Activated naive CD4-positive, alpha-beta T cell treated with anti-CD3 and anti-CD28 coated beads, Interleukin-2, amount 10 ng/mL, durations not matched to agents 7 days and 5 days (primary cell): ENCODE measurements around the gene SH3RF3.

ENCODE experiments used
- CTCF ChIA-PET: fragments of 350-600 bp; sonication (Branson Sonifier 250); formaldehyde crosslinking; loops from one replicate; lab custom pipeline; 2021; ENCODE audit warnings: antibody characterized with exemption; lab: Charles Lee
- DNase-seq: peaks from one replicate; pipeline ENCODE4 v3.0.0-alpha.2; 2020
- H3K27ac Mint-ChIP-seq: one replicate; pipeline ENCODE4 v1.8.0; 2021; ENCODE audit warnings: mild to moderate bottlenecking, moderate library complexity, mixed read lengths
- H3K27me3 Mint-ChIP-seq: one replicate; pipeline ENCODE4 v1.8.0; 2021; ENCODE audit warnings: mild to moderate bottlenecking, mixed read lengths
- H3K36me3 Mint-ChIP-seq: one replicate; pipeline ENCODE4 v1.8.0; 2021; ENCODE audit warnings: mixed read lengths
- H3K4me1 Mint-ChIP-seq: one replicate; pipeline ENCODE4 v1.8.0; 2021; ENCODE audit warnings: mixed read lengths
- H3K4me3 Mint-ChIP-seq: one replicate; pipeline ENCODE4 v1.8.0; 2021; ENCODE audit warnings: mild to moderate bottlenecking, moderate library complexity, mixed read lengths
- H3K9me3 Mint-ChIP-seq: one replicate; pipeline ENCODE4 v1.8.0; 2021; ENCODE audit warnings: mixed read lengths

The SH3RF3 gene

GRCh38 chr2:109177635-109178034, 48.6 kb downstream of the SH3RF3 start:
- Mint-ChIP-seq H3K4me1 (peaks cover 15% of the 10 kb centered on the region), H3K9me3 (peaks cover 9% of the 10 kb centered on the region), H3K36me3 (peaks cover 3% of the 10 kb centered on the region), H3K27ac (no peak overlapping the region), H3K4me3 (no peak overlapping the region), H3K27me3 (peaks cover 32% of the 10 kb centered on the region)
- no peak for DNase-seq
- CTCF ChIA-PET, result no interaction called here

DNA sequence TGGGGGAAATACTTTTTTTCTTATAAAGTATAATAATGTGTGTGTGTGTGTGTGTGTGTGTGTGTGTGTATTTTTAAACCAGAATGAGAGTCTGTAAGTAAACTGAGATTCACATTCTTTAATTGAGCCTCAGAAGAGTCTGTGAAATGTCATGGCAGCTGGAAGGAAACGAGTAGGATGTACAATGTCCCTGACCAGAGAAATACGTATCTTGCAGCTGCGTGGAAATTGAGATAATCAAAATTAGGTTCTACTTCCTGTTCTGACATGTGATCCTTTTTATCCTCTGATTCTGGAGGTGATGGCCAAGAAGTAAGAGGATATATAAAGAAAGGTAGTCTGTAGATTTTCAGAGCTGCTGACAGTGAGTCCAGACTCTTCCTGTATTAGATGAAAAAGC, 50.0 kb downstream of the SH3RF3 start:
- no peak for DNase-seq
- Mint-ChIP-seq H3K4me3 (no peak overlapping the region), H3K9me3 (peaks cover 9% of the 10 kb centered on the region), H3K27me3 (peaks cover 32% of the 10 kb centered on the region), H3K36me3 (peaks cover 3% of the 10 kb centered on the region), H3K4me1 (peaks cover 8% of the 10 kb centered on the region), H3K27ac (no peak overlapping the region)
- CTCF ChIA-PET, result no interaction called here

DNA sequence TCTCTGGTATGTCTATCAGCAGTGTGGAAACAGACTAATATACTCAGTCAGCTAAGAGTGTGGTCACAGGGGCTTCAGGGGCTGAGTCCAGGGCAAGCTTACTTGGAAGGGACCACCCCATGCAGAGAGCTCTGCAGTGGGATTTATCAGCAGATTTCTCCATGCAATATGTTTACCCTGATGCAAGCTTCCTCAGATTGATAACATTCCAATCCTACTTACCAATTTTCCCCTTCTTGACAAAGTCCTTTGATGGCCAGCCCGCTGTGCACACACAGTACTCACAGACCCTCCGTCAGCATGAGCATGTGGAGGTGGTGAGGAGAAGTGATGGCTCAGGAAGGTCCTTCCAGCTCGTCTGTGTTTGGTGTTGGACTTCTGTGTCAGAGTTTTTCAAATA, 51.8 kb downstream of the SH3RF3 start:
- Mint-ChIP-seq H3K4me3 (no peak overlapping the region), H3K36me3 (no peaks in the 10 kb centered on the region), H3K9me3 (peaks cover 6% of the 10 kb centered on the region), H3K27ac (no peak overlapping the region), H3K27me3 (peaks cover 35% of the 10 kb centered on the region), H3K4me1 (no peaks in the 10 kb centered on the region)
- CTCF ChIA-PET, result interaction anchor here (1.3 kb wide), 1 partner anchor 15 kb away, joined by 3 read pairs; no protein-coding TSS in a partner anchor
- no peak for DNase-seq

DNA sequence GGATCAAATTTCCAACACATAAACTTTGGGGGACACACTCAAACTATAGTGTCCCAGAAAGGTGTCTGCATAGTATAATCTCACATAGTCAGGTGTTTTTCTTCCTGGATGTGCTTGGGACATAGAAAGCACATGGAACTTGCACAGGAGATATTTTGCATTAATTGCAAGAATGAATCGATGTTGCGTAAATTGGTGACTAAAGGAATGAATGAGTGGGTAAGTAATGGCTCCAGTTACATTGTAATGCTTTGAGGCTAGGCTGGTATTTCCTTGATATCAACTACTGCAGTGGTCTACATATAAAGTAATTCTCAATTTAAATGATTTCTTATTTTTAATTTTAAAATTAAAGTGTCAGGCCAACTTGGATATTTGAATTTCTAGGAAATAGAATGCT, 53.4 kb downstream of the SH3RF3 start:
- peaks cover 23% of the 10 kb centered on the region for H3K27me3 Mint-ChIP-seq
- no peaks in the 10 kb centered on the region for H3K36me3 Mint-ChIP-seq
- CTCF ChIA-PET, result no interaction called here
- peaks cover 4% of the 10 kb centered on the region for H3K9me3 Mint-ChIP-seq
- no peak overlapping the region for H3K4me3 Mint-ChIP-seq
- DNase-seq, result no peak
- no peak overlapping the region for H3K27ac Mint-ChIP-seq
- H3K4me1 Mint-ChIP-seq, result no peaks in the 10 kb centered on the region

- Mint-ChIP-seq H3K4me1 (no peaks in the 10 kb centered on the region), H3K4me3 (no peak overlapping the region), H3K27me3 (peaks cover 31% of the 10 kb centered on the region), H3K27ac (no peak overlapping the region), H3K9me3 (peaks cover 4% of the 10 kb centered on the region), H3K36me3 (no peaks in the 10 kb centered on the region)
- no peak for DNase-seq
- CTCF ChIA-PET, result no interaction called here
Observed at GRCh38 chr2:109183871-109184270, 54.9 kb downstream of the SH3RF3 start.

DNA sequence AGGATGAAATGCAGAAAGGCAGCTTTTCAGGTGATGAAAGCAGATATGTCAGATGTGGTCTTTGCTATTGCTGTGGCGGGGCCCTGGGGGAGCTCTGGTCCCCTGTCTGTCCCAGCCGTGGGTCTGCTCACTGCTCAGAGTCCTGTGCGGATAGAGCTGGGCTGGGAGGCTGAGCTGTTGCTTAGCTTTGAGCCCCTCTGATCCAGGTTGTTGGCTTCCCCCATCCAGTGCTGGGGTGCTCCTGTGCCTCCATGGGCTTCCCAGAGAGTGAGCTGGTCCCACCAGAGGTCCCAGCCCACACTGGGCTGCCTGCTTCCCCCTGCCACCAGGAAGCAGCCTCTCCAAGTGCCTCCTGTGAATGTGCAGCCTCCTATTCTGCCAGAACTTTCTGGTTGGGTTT, 55.4 kb downstream of the SH3RF3 start:
- H3K9me3 Mint-ChIP-seq, result peaks cover 4% of the 10 kb centered on the region
- H3K27me3 Mint-ChIP-seq, result peaks cover 32% of the 10 kb centered on the region
- no peaks in the 10 kb centered on the region for H3K36me3 Mint-ChIP-seq
- DNase-seq, result no peak
- no peak overlapping the region for H3K27ac Mint-ChIP-seq
- no peak overlapping the region for H3K4me3 Mint-ChIP-seq
- H3K4me1 Mint-ChIP-seq, result no peaks in the 10 kb centered on the region
- CTCF ChIA-PET, result no interaction called here

- CTCF ChIA-PET, result no interaction called here
- Mint-ChIP-seq H3K36me3 (no peaks in the 10 kb centered on the region), H3K4me3 (no peak overlapping the region), H3K27ac (no peak overlapping the region), H3K9me3 (no peaks in the 10 kb centered on the region), H3K4me1 (no peaks in the 10 kb centered on the region), H3K27me3 (peaks cover 30% of the 10 kb centered on the region)
- no peak for DNase-seq
Observed at GRCh38 chr2:109185338-109185737, 56.3 kb downstream of the SH3RF3 start.

DNA sequence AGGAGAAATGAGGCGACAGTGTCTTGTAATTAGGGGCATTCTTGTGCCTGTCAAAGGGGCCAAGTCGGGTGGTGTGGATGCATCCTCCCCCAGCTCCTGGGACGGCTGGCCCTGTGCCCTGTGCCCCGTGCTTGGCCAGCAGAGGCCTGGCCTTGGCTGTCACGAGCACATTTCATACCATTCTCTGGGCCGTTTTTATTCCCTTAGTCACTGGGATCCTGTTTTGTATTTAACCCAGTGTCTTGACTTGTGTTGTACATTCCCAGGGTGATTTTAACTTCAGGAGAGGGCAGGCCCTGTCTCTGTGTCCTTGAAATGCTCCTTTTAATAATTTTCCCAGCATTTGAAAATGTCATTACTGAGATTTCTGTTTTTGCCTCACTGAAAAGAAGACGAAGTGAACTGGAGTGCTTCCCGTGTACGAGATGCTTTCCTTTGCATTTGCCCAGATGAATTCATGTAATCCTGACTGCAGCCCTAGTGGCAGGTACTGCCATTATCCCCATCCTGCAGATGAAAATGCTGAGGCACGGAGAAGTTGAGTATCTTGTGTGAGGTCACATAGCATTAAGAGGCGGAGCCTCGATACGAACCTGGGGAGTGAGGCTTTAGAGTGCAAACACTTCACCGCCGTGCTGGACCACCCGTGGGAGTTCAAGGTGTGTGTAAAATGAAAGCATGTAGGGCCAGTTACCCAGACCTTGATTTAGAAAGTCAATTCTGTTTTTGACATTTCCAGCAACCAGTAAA, 57.0 kb downstream of the SH3RF3 start:
- Mint-ChIP-seq H3K27ac (no peak overlapping the region), H3K4me3 (no peak overlapping the region), H3K4me1 (no peaks in the 10 kb centered on the region), H3K9me3 (no peaks in the 10 kb centered on the region), H3K36me3 (no peaks in the 10 kb centered on the region), H3K27me3 (peaks cover 29% of the 10 kb centered on the region)
- CTCF ChIA-PET, result no interaction called here
- DNase-seq, result no peak

- CTCF ChIA-PET, result no interaction called here
- no peak for DNase-seq
- H3K36me3 Mint-ChIP-seq, result no peaks in the 10 kb centered on the region
- H3K27ac Mint-ChIP-seq, result no peak overlapping the region
- no peaks in the 10 kb centered on the region for H3K4me1 Mint-ChIP-seq
- no peaks in the 10 kb centered on the region for H3K9me3 Mint-ChIP-seq
- H3K4me3 Mint-ChIP-seq, result no peak overlapping the region
- H3K27me3 Mint-ChIP-seq, result peaks cover 28% of the 10 kb centered on the region
Observed at GRCh38 chr2:109186656-109187250, 57.7 kb downstream of the SH3RF3 start.

GRCh38 chr2:109187711-109188495, 58.9 kb downstream of the SH3RF3 start:
- DNase-seq, result no peak
- H3K27me3 Mint-ChIP-seq, result peaks cover 23% of the 10 kb centered on the region
- H3K4me3 Mint-ChIP-seq, result no peak overlapping the region
- H3K36me3 Mint-ChIP-seq, result no peaks in the 10 kb centered on the region
- H3K27ac Mint-ChIP-seq, result no peak overlapping the region
- H3K4me1 Mint-ChIP-seq, result no peaks in the 10 kb centered on the region
- H3K9me3 Mint-ChIP-seq, result no peaks in the 10 kb centered on the region
- CTCF ChIA-PET, result no interaction called here

DNA sequence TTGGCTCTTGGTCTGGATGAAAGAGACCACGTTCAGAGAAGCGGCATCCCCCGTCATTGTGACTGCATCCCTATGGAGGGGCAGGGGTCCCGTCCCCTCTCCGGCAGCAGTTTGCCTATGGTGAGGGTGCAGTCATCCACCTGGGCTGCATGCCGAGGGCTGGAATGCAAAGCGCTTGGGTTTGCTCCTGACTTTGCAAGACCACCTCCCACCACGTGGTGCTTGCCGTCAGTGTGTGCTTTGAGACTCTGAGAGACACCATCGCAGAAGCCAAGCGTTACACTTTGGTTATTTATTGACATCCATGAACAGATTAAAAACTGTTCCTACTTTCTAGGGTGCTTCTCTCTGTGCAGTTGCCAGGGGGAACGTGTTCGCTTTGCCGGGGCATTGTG, 59.5 kb downstream of the SH3RF3 start:
- DNase-seq, result no peak
- Mint-ChIP-seq H3K9me3 (no peaks in the 10 kb centered on the region), H3K36me3 (no peaks in the 10 kb centered on the region), H3K4me3 (no peak overlapping the region), H3K27ac (no peak overlapping the region), H3K27me3 (peaks cover 23% of the 10 kb centered on the region), H3K4me1 (no peaks in the 10 kb centered on the region)
- CTCF ChIA-PET, result no interaction called here

DNA sequence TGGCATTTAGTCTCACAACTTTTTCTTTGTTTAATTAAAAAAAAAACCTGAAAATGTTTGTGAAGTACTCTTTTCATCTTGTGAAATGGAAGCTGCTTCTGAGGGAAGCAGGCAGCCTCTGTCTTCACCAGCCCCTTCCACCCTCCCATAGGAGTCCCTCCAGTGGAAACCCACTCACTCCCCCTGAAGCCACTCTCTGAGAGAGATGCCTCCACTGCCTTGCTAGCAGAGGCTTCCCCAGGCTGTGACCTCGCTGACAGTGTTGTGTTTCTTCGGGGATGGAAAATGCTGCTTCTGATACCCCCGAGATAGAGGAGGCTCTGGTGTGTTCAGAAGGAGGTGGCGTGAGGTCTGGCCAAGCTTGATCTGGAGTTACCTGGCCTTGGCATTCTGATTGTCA, 59.9 kb downstream of the SH3RF3 start:
- DNase-seq, result no peak
- Mint-ChIP-seq H3K9me3 (no peaks in the 10 kb centered on the region), H3K36me3 (no peaks in the 10 kb centered on the region), H3K4me3 (no peak overlapping the region), H3K27me3 (peaks cover 27% of the 10 kb centered on the region), H3K4me1 (no peaks in the 10 kb centered on the region), H3K27ac (no peak overlapping the region)
- CTCF ChIA-PET, result no interaction called here

GRCh38 chr2:109189751-109190150, 60.7 kb downstream of the SH3RF3 start:
- CTCF ChIA-PET, result no interaction called here
- DNase-seq, result no peak
- Mint-ChIP-seq H3K36me3 (no peaks in the 10 kb centered on the region), H3K27ac (no peak overlapping the region), H3K9me3 (no peaks in the 10 kb centered on the region), H3K27me3 (peaks cover 32% of the 10 kb centered on the region), H3K4me1 (no peaks in the 10 kb centered on the region), H3K4me3 (no peak overlapping the region)

DNA sequence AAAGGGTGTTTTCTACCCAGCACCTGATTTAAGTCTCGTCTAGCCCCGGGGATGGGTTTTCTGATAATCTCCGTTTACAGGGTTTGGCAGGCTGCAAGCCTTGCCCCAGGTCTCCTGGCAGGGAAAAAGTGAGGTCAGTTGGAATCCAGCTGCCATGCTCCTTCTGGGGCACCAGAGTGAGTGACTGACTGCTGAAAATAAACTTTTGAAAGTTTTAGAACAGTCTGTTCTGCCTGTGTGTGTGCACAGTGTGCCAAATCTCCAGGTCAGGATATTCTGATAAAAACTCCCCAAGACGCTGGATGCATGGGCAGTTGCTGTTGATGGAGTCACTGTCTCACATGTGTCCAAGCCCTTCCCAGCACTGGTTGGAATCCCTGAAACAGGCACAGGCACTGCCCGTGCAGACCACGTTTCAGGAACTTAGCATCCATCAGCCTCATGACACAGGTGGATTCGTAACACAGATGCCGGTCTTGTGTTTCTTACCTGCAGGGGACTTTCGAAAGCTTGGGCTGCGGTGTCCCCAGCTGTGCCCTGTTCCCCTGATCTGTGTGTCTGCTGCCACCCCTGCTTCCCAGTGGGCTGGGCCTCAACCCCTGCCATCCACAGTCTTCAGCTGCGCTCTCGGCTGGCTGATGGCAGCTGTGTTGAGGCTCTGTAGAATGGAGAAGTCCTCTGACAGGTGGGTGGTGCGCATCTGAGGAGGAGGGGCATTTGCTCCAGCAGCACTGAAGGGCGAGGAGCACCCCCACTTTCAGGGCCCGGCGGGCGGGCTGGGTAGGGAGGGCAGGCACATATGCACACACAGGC, 65.0 kb downstream of the SH3RF3 start:
- peaks cover 43% of the 10 kb centered on the region for H3K27me3 Mint-ChIP-seq
- H3K9me3 Mint-ChIP-seq, result no peaks in the 10 kb centered on the region
- no peak overlapping the region for H3K27ac Mint-ChIP-seq
- no peaks in the 10 kb centered on the region for H3K4me1 Mint-ChIP-seq
- H3K4me3 Mint-ChIP-seq, result no peak overlapping the region
- CTCF ChIA-PET, result interaction anchor here (0.6 to 0.8 kb wide), 2 partner anchors 61 to 280 kb away, joined by 3 to 4 read pairs; no protein-coding TSS in a partner anchor
- no peaks in the 10 kb centered on the region for H3K36me3 Mint-ChIP-seq
- no peak for DNase-seq
